ENCODE data around the gene BPIFB3. TPM values are rescaled to one million over a fixed set of nuclear protein-coding genes. Genes with fewer than 3 reads are reported as not detected.

Gene BPIFB3
- total RNA-seq, 2 donors from 2014 or later = not detected

GRCh38 chr20:33014336-33015113 lies 39.2 kb upstream of the BPIFB3 start:
- TF ChIP-seq POLR2A (IDR thresholded peaks at IDR 0.05) (no peak), CTCF (IDR thresholded peaks at IDR 0.05) (no peak)
- WGBS, 2 donors = 38 to 41% methylated on average over 15 to 16 of the region's 16 CpGs

GRCh38 chr20:33015114-33015484 lies 38.6 kb upstream of the BPIFB3 start:
- H3K9me3 ChIP-seq = no peaks in the 10 kb centered on the region
- ATAC-seq (no peak), DNase-seq (no peak)
- H3K4me1 ChIP-seq = no peaks in the 10 kb centered on the region
- no peaks in the 10 kb centered on the region for H3K36me3 ChIP-seq (replicated peaks in 1 of 2; ENCODE audit: insufficient read depth in 1 of 2, low read depth in 2 of 2)
- intact Hi-C loops (cut with DNase I) = no loop called here
- no peaks in the 10 kb centered on the region for H3K27me3 ChIP-seq
- no peak overlapping the region for H3K27ac ChIP-seq
- H3K4me3 ChIP-seq = no peak overlapping the region
- TF ChIP-seq POLR2A (IDR thresholded peaks at IDR 0.05) (no peak), CTCF (IDR thresholded peaks at IDR 0.05) (no peak)
- WGBS, 2 donors = 47 to 53% methylated on average over 10 of the region's 10 CpGs

More at GRCh38 chr20:33014336-33015113, 39.2 kb upstream of the BPIFB3 start:
- ATAC-seq (no peak), DNase-seq (no peak)
- Histone ChIP-seq H3K4me3 (no peak overlapping the region), H3K27me3 (no peaks in the 10 kb centered on the region), H3K9me3 (no peaks in the 10 kb centered on the region), H3K36me3 (replicated peaks in 1 of 2; ENCODE audit: insufficient read depth in 1 of 2, low read depth in 2 of 2) (no peaks in the 10 kb centered on the region), H3K27ac (no peak overlapping the region), H3K4me1 (no peaks in the 10 kb centered on the region)
- intact Hi-C loops (cut with DNase I) = no loop called here

- Histone ChIP-seq H3K27ac (no peak overlapping the region), H3K36me3 (replicated peaks in 1 of 2; ENCODE audit: insufficient read depth in 1 of 2, low read depth in 2 of 2) (no peaks in the 10 kb centered on the region), H3K9me3 (no peaks in the 10 kb centered on the region), H3K4me3 (no peak overlapping the region), H3K27me3 (no peaks in the 10 kb centered on the region), H3K4me1 (no peaks in the 10 kb centered on the region)
- TF ChIP-seq CTCF (IDR thresholded peaks at IDR 0.05) (no peak), POLR2A (IDR thresholded peaks at IDR 0.05) (no peak)
- ATAC-seq (no peak), DNase-seq (no peak)
- intact Hi-C loops (cut with DNase I) = no loop called here
- 40 to 53% methylated on average over 9 to 15 of the region's 15 CpGs for WGBS, 2 donors
Measured at GRCh38 chr20:33015700-33016580, 37.8 kb upstream of the BPIFB3 start.

GRCh38 chr20:33016581-33017109 lies 37.1 kb upstream of the BPIFB3 start:
- ATAC-seq = no peak
- WGBS, 2 donors = 43 to 58% methylated on average over 5 to 7 of the region's 7 CpGs

More at GRCh38 chr20:33016581-33017109, 37.1 kb upstream of the BPIFB3 start:
- Histone ChIP-seq H3K4me1 (no peaks in the 10 kb centered on the region), H3K9me3 (no peaks in the 10 kb centered on the region), H3K36me3 (replicated peaks in 1 of 2; ENCODE audit: insufficient read depth in 1 of 2, low read depth in 2 of 2) (no peaks in the 10 kb centered on the region), H3K27ac (no peak overlapping the region), H3K27me3 (no peaks in the 10 kb centered on the region), H3K4me3 (no peak overlapping the region)
- no peak for DNase-seq
- TF ChIP-seq POLR2A (IDR thresholded peaks at IDR 0.05) (no peak), CTCF (IDR thresholded peaks at IDR 0.05) (no peak)
- intact Hi-C loops (cut with DNase I) = no loop called here
